NCI-H345 (cell line): Measurements from ENCODE around the gene CUBN.
"Not testable (repeated sequence)": the region's sequence is repeated elsewhere in the genome, so short reads cannot be mapped to it uniquely, and the experiment has no call there.

Source experiments
- DNase-seq: peaks from one replicate; lab custom pipeline; 2025; lab: John Stamatoyannopoulos, UW

Gene CUBN

GRCh38 chr10:17141504-17142229 is 12.1 kb upstream of the CUBN start:
- DNase-seq = no peak

- no peak for DNase-seq
Measured at GRCh38 chr10:17140386-17140761, 10.8 kb upstream of the CUBN start.

- DNase-seq = no peak
Measured at GRCh38 chr10:17138460-17139042, 8.9 kb upstream of the CUBN start.

- no peak for DNase-seq
Measured at GRCh38 chr10:17134737-17135260, 5.2 kb upstream of the CUBN start.

GRCh38 chr10:17134282-17134681 is 4.7 kb upstream of the CUBN start:
- DNase-seq = no peak

- DNase-seq = no peak
Measured at GRCh38 chr10:17128261-17128660, 1.4 kb downstream of the CUBN start.

GRCh38 chr10:17126327-17126726 is 3.3 kb downstream of the CUBN start:
- no peak for DNase-seq

- DNase-seq = no peak
Measured at GRCh38 chr10:17125206-17125893, 4.3 kb downstream of the CUBN start.

- DNase-seq = no peak
Measured at GRCh38 chr10:17123961-17124360, 5.7 kb downstream of the CUBN start.

- no peak for DNase-seq
Measured at GRCh38 chr10:17122726-17123661, 6.6 kb downstream of the CUBN start.

GRCh38 chr10:17122052-17122451 is 7.6 kb downstream of the CUBN start:
- no peak for DNase-seq

- no peak for DNase-seq
Measured at GRCh38 chr10:17120694-17121093, 8.9 kb downstream of the CUBN start.

- DNase-seq = no peak
Measured at GRCh38 chr10:17119845-17120244, 9.8 kb downstream of the CUBN start.

- no peak for DNase-seq
Measured at GRCh38 chr10:17116193-17116592, 13.4 kb downstream of the CUBN start.

GRCh38 chr10:17115683-17116082 is 13.9 kb downstream of the CUBN start:
- DNase-seq = no peak

GRCh38 chr10:17114878-17115444 is 14.7 kb downstream of the CUBN start:
- DNase-seq = not testable (repeated sequence)

- DNase-seq = no peak
Measured at GRCh38 chr10:17113889-17114540, 15.6 kb downstream of the CUBN start.

GRCh38 chr10:17113346-17113745 is 16.3 kb downstream of the CUBN start:
- no peak for DNase-seq

GRCh38 chr10:17112566-17112965 is 17.0 kb downstream of the CUBN start:
- DNase-seq = no peak

GRCh38 chr10:17109475-17110207 is 20.0 kb downstream of the CUBN start:
- no peak for DNase-seq
